Measurements from ENCODE around the gene FGD3. TPM values are rescaled to one million over a fixed set of nuclear protein-coding genes. Genes with fewer than 3 reads are reported as not detected.
"Not testable (repeated sequence)": the region's sequence is repeated elsewhere in the genome, so short reads cannot be mapped to it uniquely, and the experiment has no call there.

Gene FGD3
- total and polyA plus RNA-seq, 9 of the 15 experiments (the other 6 are each of a cell fraction or from before 2014, with no cell fraction given), result 0.07 to 1.3 (median 0.29) TPM

- no peak overlapping the region for H3K9ac ChIP-seq (ENCODE audit: insufficient read depth in 1 of 2, low read depth in 2 of 2, low read length in 2 of 2)
- no peak overlapping the region for H3K4me2 ChIP-seq (ENCODE audit: insufficient read depth, low read length)
- in situ Hi-C loops (cut with MboI) (loop anchor here (25.0 kb wide), 1 partner anchor 298 kb away; no protein-coding TSS in a partner anchor), intact Hi-C loops (cut with micrococcal nuclease) (no loop called here)
- POLR2A ChIA-PET, result interaction anchor here (0.6 kb wide), 1 partner anchor 217 kb away, joined by 3 read pairs; no protein-coding TSS in a partner anchor
- no peaks in the 10 kb centered on the region for H3K79me2 ChIP-seq (ENCODE audit: control insufficient read depth, insufficient read depth, low read length)
- CTCF ChIA-PET (ENCODE audit: low intra/inter-chr PET ratio), result no interaction called here
- no peak overlapping the region for H2AFZ ChIP-seq (ENCODE audit: low read depth, low read length)
- H3K9me1 ChIP-seq (ENCODE audit: control insufficient read depth, insufficient read depth, low read length), result no peaks in the 10 kb centered on the region
- peaks cover 7% of the 10 kb centered on the region; the same call in 1 of the 2 replicates for H4K20me1 ChIP-seq (replicated peaks; ENCODE audit: control insufficient read depth, insufficient read depth, low read length)
- DNase-seq (ENCODE audit: extremely low read depth in 1 of 4, low spot score in 3 of 4) (no peak), FAIRE-seq (no peak), ATAC-seq (no peak)
- H3K27me3 ChIP-seq (ENCODE audit: control insufficient read depth in 2 of 2, insufficient read depth in 2 of 2, low read length in 2 of 2), result peaks cover 24 to 68% of the 10 kb centered on the region in 2 experiments; a peak in 4 of 5 replicates
- BruUV-seq (replicated peaks), result no TSS peak
- 2% methylated on average over 12 of the region's 13 CpGs for WGBS (ENCODE audit: insufficient coverage, low coverage, missing lambda C conversion rate)
- H3K4me3 ChIP-seq, result no peak overlapping the region
- no peaks in the 10 kb centered on the region; a peak in 1 of 5 replicates for H3K4me1 ChIP-seq (replicated peaks in 1 of 2; ENCODE audit: control insufficient read depth in 2 of 2, insufficient read depth in 2 of 2, low read length in 2 of 2)
- H3K9me3 ChIP-seq (replicated peaks; ENCODE audit: control insufficient read depth, insufficient read depth, low read depth, low read length), result no peaks in the 10 kb centered on the region
- H3K36me3 ChIP-seq (ENCODE audit: control insufficient read depth, insufficient read depth, low read length), result no peaks in the 10 kb centered on the region
- no peak overlapping the region for H3K27ac ChIP-seq (ENCODE audit: extremely low read depth, low read depth, low read length)
- no peak for TF ChIP-seq ZNF124 (CRISPR knock-in tag; IDR thresholded peaks at IDR 0.05)
- TF ChIP-seq WHSC1 (IDR thresholded peaks at IDR 0.05; ENCODE audit: low read length), result no peak
- no peak for TF ChIP-seq ZNF408 (CRISPR knock-in tag; IDR thresholded peaks at IDR 0.05; ENCODE audit: low read depth)
Observed at GRCh38 chr9:93013856-93014582, 66.7 kb downstream of the FGD3 start.

- H3K9me1 ChIP-seq (ENCODE audit: control insufficient read depth, insufficient read depth, low read length); H2AFZ ChIP-seq (ENCODE audit: low read depth, low read length); DNase-seq (ENCODE audit: extremely low read depth in 1 of 4, low spot score in 3 of 4); H3K9me3 ChIP-seq (replicated peaks; ENCODE audit: control insufficient read depth, insufficient read depth, low read depth, low read length); H3K79me2 ChIP-seq (ENCODE audit: control insufficient read depth, insufficient read depth, low read length); CTCF ChIA-PET (ENCODE audit: low intra/inter-chr PET ratio); FAIRE-seq; H3K36me3 ChIP-seq (ENCODE audit: control insufficient read depth, insufficient read depth, low read length); intact Hi-C loops (cut with micrococcal nuclease); H4K20me1 ChIP-seq (replicated peaks; ENCODE audit: control insufficient read depth, insufficient read depth, low read length); H3K9ac ChIP-seq (ENCODE audit: insufficient read depth in 1 of 2, low read depth in 2 of 2, low read length in 2 of 2); H3K4me2 ChIP-seq (ENCODE audit: insufficient read depth, low read length); H3K4me3 ChIP-seq; H3K4me1 ChIP-seq (replicated peaks in 1 of 2; ENCODE audit: control insufficient read depth in 2 of 2, insufficient read depth in 2 of 2, low read length in 2 of 2); ATAC-seq; H3K27ac ChIP-seq (ENCODE audit: extremely low read depth, low read depth, low read length); BruUV-seq (replicated peaks): not testable (repeated sequence)
- in situ Hi-C loops (cut with MboI), result loop anchor here (25.0 kb wide), 1 partner anchor 297 kb away; no protein-coding TSS in a partner anchor
- peaks cover 26 to 68% of the 10 kb centered on the region in 2 experiments; a peak in 4 of 5 replicates for H3K27me3 ChIP-seq (ENCODE audit: control insufficient read depth in 2 of 2, insufficient read depth in 2 of 2, low read length in 2 of 2)
- POLR2A ChIA-PET, result interaction anchor here (0.7 to 1.5 kb wide), 3 partner anchors 8 to 74 kb away, joined by 3 to 4 read pairs (median 4); no protein-coding TSS in a partner anchor
- WGBS (ENCODE audit: insufficient coverage, low coverage, missing lambda C conversion rate), result 2% methylated on average over 10 of the region's 10 CpGs
Observed at GRCh38 chr9:93015190-93015589, 67.9 kb downstream of the FGD3 start.

Data from K562 (cell line).